ENCODE data around the gene OR12D3.

DNA sequence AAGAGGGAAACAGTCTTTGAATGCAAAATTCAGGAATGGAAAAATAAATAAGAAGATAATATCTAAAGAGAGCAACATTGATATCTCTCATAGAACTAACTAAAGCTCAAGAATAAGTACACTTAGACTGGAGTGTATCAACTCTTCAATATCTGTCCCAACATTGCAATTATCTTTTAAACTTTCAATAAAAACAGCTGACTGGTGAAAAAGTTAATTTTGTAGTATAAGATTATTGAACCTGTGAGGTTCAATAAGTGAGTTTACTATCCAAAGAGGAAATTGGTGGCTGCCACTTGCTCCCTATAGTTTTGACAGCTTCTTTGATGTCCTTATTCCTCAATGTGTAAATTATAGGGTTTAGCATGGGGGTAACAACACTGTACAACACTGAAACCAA lies 20.1 kb downstream of the OR12D3 start:
- TF ChIP-seq, protein P1, sequence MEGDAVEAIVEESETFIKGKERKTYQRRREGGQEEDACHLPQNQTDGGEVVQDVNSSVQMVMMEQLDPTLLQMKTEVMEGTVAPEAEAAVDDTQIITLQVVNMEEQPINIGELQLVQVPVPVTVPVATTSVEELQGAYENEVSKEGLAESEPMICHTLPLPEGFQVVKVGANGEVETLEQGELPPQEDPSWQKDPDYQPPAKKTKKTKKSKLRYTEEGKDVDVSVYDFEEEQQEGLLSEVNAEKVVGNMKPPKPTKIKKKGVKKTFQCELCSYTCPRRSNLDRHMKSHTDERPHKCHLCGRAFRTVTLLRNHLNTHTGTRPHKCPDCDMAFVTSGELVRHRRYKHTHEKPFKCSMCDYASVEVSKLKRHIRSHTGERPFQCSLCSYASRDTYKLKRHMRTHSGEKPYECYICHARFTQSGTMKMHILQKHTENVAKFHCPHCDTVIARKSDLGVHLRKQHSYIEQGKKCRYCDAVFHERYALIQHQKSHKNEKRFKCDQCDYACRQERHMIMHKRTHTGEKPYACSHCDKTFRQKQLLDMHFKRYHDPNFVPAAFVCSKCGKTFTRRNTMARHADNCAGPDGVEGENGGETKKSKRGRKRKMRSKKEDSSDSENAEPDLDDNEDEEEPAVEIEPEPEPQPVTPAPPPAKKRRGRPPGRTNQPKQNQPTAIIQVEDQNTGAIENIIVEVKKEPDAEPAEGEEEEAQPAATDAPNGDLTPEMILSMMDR (conservative IDR thresholded peaks at IDR 0.05) = no peak
- no peak for TF ChIP-seq ZFX (IDR thresholded peaks at IDR 0.05)
